Left lung (tissue), 10 donors: ENCODE measurements around the gene LRRC3. TPM values are rescaled to one million over a fixed set of nuclear protein-coding genes. Genes with fewer than 3 reads are reported as not detected.

Experiments used
- ATAC-seq: fragments of 200-7000 bp; cut with Tn5 transposase; one replicate; pipeline ENCODE4 v1.9.1; 2020; ENCODE audit warnings: moderate library complexity
- DNase-seq, 4 donors: peaks; one replicate each; pipeline ENCODE4 v3.0.0-alpha.2; 2013 to 2020
- H3K27ac ChIP-seq, 2 donors: fragments of 200-600 bp; sonication (generic) in 1 of 2; one replicate each; pipeline versions ENCODE4 v1.5.0 to v1.8.0; 2020 to 2021
- H3K27me3 ChIP-seq, 2 donors: fragments of 200-600 bp; sonication (generic) in 1 of 2; one replicate each; pipeline versions ENCODE4 v1.5.0 to v1.8.0; 2020 to 2021
- H3K36me3 ChIP-seq, 2 donors: fragments of 200-600 bp; sonication (generic) in 1 of 2; one replicate each; pipeline versions ENCODE4 v1.5.0 to v1.8.0; 2020 to 2021
- H3K4me1 ChIP-seq, 2 donors: fragments of 200-600 bp; one replicate each; pipeline ENCODE4 v1.8.0; 2021
- H3K4me3 ChIP-seq, 2 donors: fragments of 200-600 bp; sonication (generic) in 1 of 2; one replicate each; pipeline versions ENCODE4 v1.5.0 to v1.8.0; 2020 to 2021; ENCODE audit warnings: mild to moderate bottlenecking in 1 of 2
- H3K9me3 ChIP-seq, 2 donors: fragments of 200-600 bp; sonication (generic) in 1 of 2; one replicate each; pipeline versions ENCODE4 v1.5.0 to v1.8.0; 2020 to 2021
- CTCF ChIP-seq, 2 donors: fragments of 200-600 bp; sonication (generic) in 1 of 2; IDR thresholded peaks; one replicate each; pipeline versions ENCODE4 v1.5.0 to v1.8.0; 2021; ENCODE audit warnings: antibody characterized with exemption in 2 of 2
- intact Hi-C, 2 donors: fragments of 100-400 bp; cut with DNase I; formaldehyde crosslinking; loops; one replicate each; pipeline versions ENCODE4 v1.11.2 to v1.14.2; 2022
- polyA plus RNA-seq, 6 donors: library from polyadenylated mRNA; unstranded; fragments of 120-200 nt; gene quantifications; one replicate each; pipeline ENCODE4 v1.2.1, GENCODE V29; 2013; ENCODE audit not compliant: insufficient read length in 6 of 6
- total RNA-seq, 2 donors: library from RNA; stranded (reverse); fragmentation: NEBNext Ultra II Directional; extraction: Animal tissue kit (Norgen Biotek cat#: 25700); gene quantifications; one replicate each; pipeline ENCODE4 v1.2.1, GENCODE V29; 2021
- donor health status: DM: no; HTN: yes; CAD: no.
- donor health status: DM: no; HTN: no; CAD: no.

LRRC3 gene
- total and polyA plus RNA-seq, 8 donors, result 2.4 to 7.0 (median 6.0) TPM

GRCh38 chr21:44471996-44472395, 16.7 kb downstream of the LRRC3 start:
- Histone ChIP-seq H3K9me3 (no peaks in the 10 kb centered on the region), H3K27me3 (no peaks in the 10 kb centered on the region), H3K27ac (no peak overlapping the region), H3K4me1 (no peaks in the 10 kb centered on the region), H3K4me3 (no peak overlapping the region), H3K36me3 (no peaks in the 10 kb centered on the region)
- no peak for ATAC-seq
- no peak for TF ChIP-seq CTCF (IDR thresholded peaks at IDR 0.05)
- DNase-seq, result no peak
- intact Hi-C loops, result no loop called here

DNA sequence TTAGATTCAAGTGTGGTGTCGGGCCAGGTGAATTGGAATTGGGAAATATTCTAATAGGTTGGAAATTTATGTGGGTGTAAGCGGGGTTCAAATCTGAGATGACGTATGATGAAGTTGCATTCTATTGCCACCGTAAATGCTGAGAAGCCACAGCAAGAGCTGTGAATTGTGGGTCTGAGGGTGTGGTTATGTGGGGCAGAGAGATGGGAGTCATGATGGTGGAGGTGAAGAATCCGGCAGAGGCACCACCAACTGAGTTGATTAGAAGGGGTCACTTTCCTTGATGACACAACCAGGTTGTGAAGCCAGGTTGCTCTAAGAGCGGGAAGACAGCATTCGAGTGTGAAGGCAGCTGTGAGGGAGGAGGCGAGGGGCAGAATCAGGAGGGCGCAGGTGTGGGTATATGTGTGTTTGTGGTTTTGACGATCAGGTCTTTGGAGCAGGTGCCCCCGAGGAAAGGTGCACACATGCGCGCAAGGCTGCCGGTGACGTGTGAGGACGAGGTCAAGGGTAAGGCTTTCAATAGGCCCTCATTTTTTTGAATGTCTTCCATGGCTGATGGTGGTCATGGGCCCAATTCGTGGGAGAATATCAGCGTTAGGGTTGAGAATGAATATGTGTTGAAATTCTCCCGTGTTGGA, 18.7 kb downstream of the LRRC3 start:
- DNase-seq, result no peak

DNA sequence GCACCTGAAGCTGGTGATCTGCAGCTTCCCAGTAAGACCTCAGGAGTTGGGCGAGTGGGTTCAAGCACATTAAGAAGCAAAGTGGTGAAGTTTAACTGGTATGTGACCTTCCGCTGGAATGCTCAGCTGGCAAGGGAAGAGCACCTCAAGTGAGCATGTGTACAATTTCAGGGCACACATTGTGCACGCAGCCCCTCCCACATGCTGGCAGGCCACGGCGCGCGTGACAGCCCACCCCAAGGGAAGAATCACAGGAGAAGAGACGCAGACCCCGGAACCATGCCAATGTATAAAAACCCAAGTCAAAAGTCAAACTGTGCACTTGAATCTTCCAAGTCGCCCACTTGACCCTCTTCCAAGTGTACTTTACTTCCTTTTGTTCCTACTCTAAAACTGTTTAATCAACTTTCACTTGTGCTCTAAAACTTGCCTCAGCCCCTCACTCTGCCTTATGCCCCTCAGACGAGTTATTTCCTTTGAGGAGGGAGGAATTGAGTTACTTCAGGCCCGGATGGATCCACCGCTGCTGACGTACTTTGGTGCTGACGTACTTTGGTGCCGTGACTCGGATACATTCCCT, 20.0 kb downstream of the LRRC3 start:
- Histone ChIP-seq H3K4me1 (no peaks in the 10 kb centered on the region), H3K9me3 (no peaks in the 10 kb centered on the region), H3K36me3 (no peaks in the 10 kb centered on the region), H3K27me3 (no peaks in the 10 kb centered on the region), H3K27ac (no peak overlapping the region), H3K4me3 (no peak overlapping the region)
- no peak for TF ChIP-seq CTCF (IDR thresholded peaks at IDR 0.05)
- ATAC-seq, result no peak
- DNase-seq, result peak in 1 of 4 donors; percentile 63
- intact Hi-C loops, result no loop called here

More for the DNA sequence above, 18.7 kb downstream of the LRRC3 start:
- Histone ChIP-seq H3K9me3 (no peaks in the 10 kb centered on the region), H3K27me3 (no peaks in the 10 kb centered on the region), H3K36me3 (no peaks in the 10 kb centered on the region), H3K27ac (no peak overlapping the region), H3K4me1 (no peaks in the 10 kb centered on the region), H3K4me3 (no peak overlapping the region)
- intact Hi-C loops, result no loop called here
- TF ChIP-seq CTCF (IDR thresholded peaks at IDR 0.05), result no peak
- no peak for ATAC-seq

DNA sequence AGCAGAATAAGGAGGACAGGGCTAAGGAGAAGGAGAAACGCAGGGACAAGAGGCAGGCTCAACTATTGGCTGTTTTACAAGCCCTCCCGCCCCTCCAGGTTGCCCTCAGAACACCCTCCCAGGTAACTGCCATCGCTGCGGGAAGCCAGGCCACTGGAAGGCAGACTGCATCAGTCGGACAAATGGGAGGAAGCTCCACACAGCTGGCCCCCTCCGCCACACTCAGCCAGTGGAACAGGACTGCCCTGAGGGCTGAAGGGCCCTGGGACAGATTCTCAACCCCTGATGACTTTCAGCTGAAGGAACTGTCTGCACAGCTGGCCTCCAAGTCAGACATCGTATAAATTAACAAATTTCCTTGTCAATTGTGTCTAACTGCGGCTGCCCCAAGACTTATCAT, 21.8 kb downstream of the LRRC3 start:
- TF ChIP-seq CTCF (IDR thresholded peaks at IDR 0.05), result no peak
- no peak for DNase-seq
- no peak for ATAC-seq
- no peak overlapping the region for H3K27ac ChIP-seq
- no peak overlapping the region for H3K4me3 ChIP-seq
- no peaks in the 10 kb centered on the region for H3K36me3 ChIP-seq
- no peaks in the 10 kb centered on the region for H3K9me3 ChIP-seq
- no peaks in the 10 kb centered on the region for H3K4me1 ChIP-seq
- H3K27me3 ChIP-seq, result no peaks in the 10 kb centered on the region
- intact Hi-C loops, result no loop called here

GRCh38 chr21:44477712-44478111, 22.4 kb downstream of the LRRC3 start:
- no peak overlapping the region for H3K4me3 ChIP-seq
- no peaks in the 10 kb centered on the region for H3K4me1 ChIP-seq
- DNase-seq, result peak in 1 of 4 donors; percentile 21
- intact Hi-C loops, result no loop called here
- no peak for TF ChIP-seq CTCF (IDR thresholded peaks at IDR 0.05)
- peak; percentile 16 for ATAC-seq
- no peaks in the 10 kb centered on the region for H3K27me3 ChIP-seq
- H3K27ac ChIP-seq, result no peak overlapping the region
- H3K9me3 ChIP-seq, result no peaks in the 10 kb centered on the region
- H3K36me3 ChIP-seq, result no peaks in the 10 kb centered on the region
